K562 (cell line): ENCODE data around the gene ENO2. TPM values are rescaled to one million over a fixed set of nuclear protein-coding genes. Genes with fewer than 3 reads are reported as not detected.

ENCODE experiments used
- BCL6 ChIP-seq: fragments of 250-450 bp; sonication (Bioruptor Pico); IDR thresholded peaks from 2 replicates; pipeline ENCODE4 v1.4.0; 2020
- CHAMP1 ChIP-seq: fragments of 450-650 bp; IDR thresholded peaks from 2 replicates; pipeline ENCODE4 v1.6.1; 2016; ENCODE audit warnings: mild to moderate bottlenecking
- DIDO1 ChIP-seq: fragments of 450-650 bp; IDR thresholded peaks from 2 replicates; pipeline ENCODE4 v1.6.1; 2016; ENCODE audit warnings: low read depth, missing biosample characterization, missing genetic modification characterization
- DMBX1 ChIP-seq: fragments of 250-450 bp; sonication (Bioruptor Pico); IDR thresholded peaks from 2 replicates; pipeline ENCODE4 v1.8.0; 2022; ENCODE audit warnings: inconsistent platforms, mild to moderate bottlenecking, moderate library complexity, borderline replicate concordance
- GTF2E2 ChIP-seq: fragments of 200-800 bp; sonication (Bioruptor generic); IDR thresholded peaks from 2 replicates; pipeline ENCODE4 v1.6.1; 2016; ENCODE audit warnings: missing genetic modification characterization, missing compliant biosample characterization
- JUND ChIP-seq, 2 experiments: IDR thresholded peaks; 2 replicates in 1 of 2; 3 replicates in 1 of 2; pipeline ENCODE4 v1.6.1; 2011; ENCODE audit warnings: borderline replicate concordance in 2 of 2, low read depth in 2 of 2, low read length in 2 of 2, improper control_type of control experiment in 1 of 2, missing biosample characterization in 1 of 2, missing genetic modification characterization in 1 of 2, missing genetic modification reagents in 1 of 2
- KDM5B ChIP-seq: fragments of 200-600 bp; sonication (generic); IDR thresholded peaks from 2 replicates; pipeline ENCODE4 v1.6.1; 2012; ENCODE audit warnings: low read depth, mild to moderate bottlenecking, moderate library complexity, low read length, control low read depth, inconsistent platforms; ENCODE audit not compliant: insufficient replicate concordance
- MCM3 ChIP-seq: fragments of 450-650 bp; IDR thresholded peaks from 2 replicates; pipeline ENCODE4 v1.6.1; 2016
- MTA2 ChIP-seq: fragments of 450-650 bp; IDR thresholded peaks from 2 replicates; pipeline ENCODE4 v1.6.1; 2016; ENCODE audit warnings: low read depth
- NCOA6 ChIP-seq: fragments of 450-650 bp; IDR thresholded peaks from 2 replicates; pipeline ENCODE4 v1.6.1; 2017; ENCODE audit warnings: mild to moderate bottlenecking
- NR2C2 ChIP-seq, 2 experiments: fragments of 200-800 bp in 1 of 2; sonication (Bioruptor generic) in 1 of 2; sonication (generic) in 1 of 2; formaldehyde crosslinking in 1 of 2; IDR thresholded peaks; 2 replicates each; pipeline versions ENCODE4 v1.6.1 to v1.8.0; 2016 to 2022; ENCODE audit warnings: mild to moderate bottlenecking in 1 of 2, missing compliant biosample characterization in 1 of 2, missing genetic modification characterization in 1 of 2, missing genetic modification reagents in 1 of 2
- PCBP1 ChIP-seq: fragments of 200-400 bp; formaldehyde crosslinking; IDR thresholded peaks from 2 replicates; pipeline ENCODE4 v1.6.1; 2018; ENCODE audit warnings: mild to moderate bottlenecking, low read depth, low read length; ENCODE audit not compliant: poor library complexity, severe bottlenecking
- PHB ChIP-seq: fragments of 250-450 bp; sonication (Bioruptor Pico); IDR thresholded peaks from 2 replicates; pipeline ENCODE4 v1.5.0; 2021
- PRMT5 ChIP-seq: sonication (generic); formaldehyde crosslinking; IDR thresholded peaks from 2 replicates; pipeline ENCODE4 v1.5.0; 2020; ENCODE audit warnings: missing genetic modification reagents
- RBBP5 ChIP-seq: fragments of 200-600 bp; sonication (generic); IDR thresholded peaks from 2 replicates; pipeline ENCODE4 v1.6.1; 2012; ENCODE audit warnings: borderline replicate concordance, mild to moderate bottlenecking, low read length, control low read depth, inconsistent platforms; ENCODE audit not compliant: insufficient read depth, poor library complexity, severe bottlenecking
- RBM17 ChIP-seq: fragments of 200-400 bp; formaldehyde crosslinking; IDR thresholded peaks from 2 replicates; pipeline ENCODE4 v1.6.1; 2017; ENCODE audit warnings: low read depth, mild to moderate bottlenecking, low read length, borderline replicate concordance
- RUNX1 ChIP-seq: sonication (generic); IDR thresholded peaks from 2 replicates; pipeline ENCODE4 v1.6.1; 2016; ENCODE audit warnings: antibody characterized with exemption, low read depth
- SMC3 ChIP-seq: conservative IDR thresholded peaks from 2 replicates; pipeline ENCODE4 v1.6.1; 2011; ENCODE audit warnings: low read depth, low read length, improper control_type of control experiment; ENCODE audit not compliant: insufficient read depth
- ZFP36 ChIP-seq: fragments of 150-350 bp; IDR thresholded peaks from 2 replicates; pipeline ENCODE4 v1.6.1; 2018; ENCODE audit warnings: low read length, low read depth; ENCODE audit not compliant: partially characterized antibody
- ZNF184 ChIP-seq: sonication (generic); formaldehyde crosslinking; IDR thresholded peaks from 2 replicates; pipeline ENCODE4 v1.5.0; 2020; ENCODE audit warnings: missing genetic modification reagents
- ZNF76 ChIP-seq: fragments of 250-450 bp; sonication (Bioruptor Pico); IDR thresholded peaks from 2 replicates; pipeline ENCODE4 v1.4.0; 2020; ENCODE audit warnings: mild to moderate bottlenecking, moderate library complexity, borderline replicate concordance
- ZNF780A ChIP-seq: fragments of 250-450 bp; sonication (Bioruptor Pico); IDR thresholded peaks from 2 replicates; pipeline ENCODE4 v1.5.0; 2021; ENCODE audit warnings: mild to moderate bottlenecking
- polyA plus RNA-seq, 8 experiments: library from polyadenylated mRNA; depleted of rRNA in 4 of 8; stranded (reverse) in 5 of 8; unstranded in 3 of 8; fragments of >200 nt; fragmentation: Nextera tagmentation in 2 of 8; fragmentation: Illumina TruSeq in 1 of 8; extraction: Ambion mirVana in 2 of 8; extraction: Trizol in 1 of 8; gene quantifications; 2 replicates each; pipeline versions ENCODE4 v1.2.1 to v1.2.3, GENCODE V29; 2011 to 2014; ENCODE audit warnings: inconsistent platforms in 1 of 8, missing spikeins in 1 of 8
- total RNA-seq, 7 experiments: library from RNA; depleted of rRNA in 6 of 7; stranded (reverse); fragments of >200 nt in 6 of 7; fragmentation: Illumina TruSeq in 2 of 7; extraction: Trizol in 2 of 7; gene quantifications; 2 replicates each; pipeline versions ENCODE4 v1.2.1 to v1.2.3, GENCODE V29; 2011 to 2021; ENCODE audit warnings: low replicate concordance in 1 of 7
- TF ChIP-seq, protein P1 (sequence below): fragments of 450-650 bp; IDR thresholded peaks from 2 replicates; pipeline ENCODE4 v1.7.1; 2018; ENCODE audit warnings: mild to moderate bottlenecking, low read depth; ENCODE audit not compliant: partially characterized antibody
- TF ChIP-seq, protein P2 (sequence below): sonication (generic); formaldehyde crosslinking; IDR thresholded peaks from 2 replicates; pipeline ENCODE4 v1.9.0; 2022; ENCODE audit warnings: mild to moderate bottlenecking, missing genetic modification reagents

Gene ENO2
- total and polyA plus RNA-seq, 9 of the 15 experiments (the other 6 are each of a cell fraction or from before 2014, with no cell fraction given) = 10.9 to 43.3 (median 21.0) TPM

- TF ChIP-seq RBM17 (no peak), JUND (IDR thresholded peaks at IDR 0.05; ENCODE audit: borderline replicate concordance, low read depth, low read length) (no peak), JUND (tag; IDR thresholded peaks at IDR 0.05; ENCODE audit: borderline replicate concordance, low read depth, low read length) (no peak), CHAMP1 (no peak), GTF2E2 (tag) (no peak), KDM5B (peak; percentile 37), SMC3 (no peak), MTA2 (no peak), ZNF780A (CRISPR knock-in tag) (no peak), ZNF184 (no peak), ZFP36 (no peak), PRMT5 (CRISPR knock-in tag) (0 out of 2 replicates have a peak, but pooled peaks have one; percentile 11), NCOA6 (no peak), RUNX1 (no peak), DMBX1 (CRISPR knock-in tag) (no peak), BCL6 (CRISPR knock-in tag) (no peak), ZNF76 (CRISPR knock-in tag) (0 out of 2 replicates have a peak, but pooled peaks have one; percentile 36), PHB (CRISPR knock-in tag) (no peak), DIDO1 (tag) (no peak), PCBP1 (peak; percentile 82), MCM3 (no peak), RBBP5 (no peak), NR2C2 (CRISPR knock-in tag; IDR thresholded peaks at IDR 0.05) (peak; percentile 90), NR2C2 (tag; IDR thresholded peaks at IDR 0.05) (peak; percentile 93)
- TF ChIP-seq, protein P1, sequence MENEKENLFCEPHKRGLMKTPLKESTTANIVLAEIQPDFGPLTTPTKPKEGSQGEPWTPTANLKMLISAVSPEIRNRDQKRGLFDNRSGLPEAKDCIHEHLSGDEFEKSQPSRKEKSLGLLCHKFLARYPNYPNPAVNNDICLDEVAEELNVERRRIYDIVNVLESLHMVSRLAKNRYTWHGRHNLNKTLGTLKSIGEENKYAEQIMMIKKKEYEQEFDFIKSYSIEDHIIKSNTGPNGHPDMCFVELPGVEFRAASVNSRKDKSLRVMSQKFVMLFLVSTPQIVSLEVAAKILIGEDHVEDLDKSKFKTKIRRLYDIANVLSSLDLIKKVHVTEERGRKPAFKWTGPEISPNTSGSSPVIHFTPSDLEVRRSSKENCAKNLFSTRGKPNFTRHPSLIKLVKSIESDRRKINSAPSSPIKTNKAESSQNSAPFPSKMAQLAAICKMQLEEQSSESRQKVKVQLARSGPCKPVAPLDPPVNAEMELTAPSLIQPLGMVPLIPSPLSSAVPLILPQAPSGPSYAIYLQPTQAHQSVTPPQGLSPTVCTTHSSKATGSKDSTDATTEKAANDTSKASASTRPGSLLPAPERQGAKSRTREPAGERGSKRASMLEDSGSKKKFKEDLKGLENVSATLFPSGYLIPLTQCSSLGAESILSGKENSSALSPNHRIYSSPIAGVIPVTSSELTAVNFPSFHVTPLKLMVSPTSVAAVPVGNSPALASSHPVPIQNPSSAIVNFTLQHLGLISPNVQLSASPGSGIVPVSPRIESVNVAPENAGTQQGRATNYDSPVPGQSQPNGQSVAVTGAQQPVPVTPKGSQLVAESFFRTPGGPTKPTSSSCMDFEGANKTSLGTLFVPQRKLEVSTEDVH = no peak
- TF ChIP-seq, protein P2, sequence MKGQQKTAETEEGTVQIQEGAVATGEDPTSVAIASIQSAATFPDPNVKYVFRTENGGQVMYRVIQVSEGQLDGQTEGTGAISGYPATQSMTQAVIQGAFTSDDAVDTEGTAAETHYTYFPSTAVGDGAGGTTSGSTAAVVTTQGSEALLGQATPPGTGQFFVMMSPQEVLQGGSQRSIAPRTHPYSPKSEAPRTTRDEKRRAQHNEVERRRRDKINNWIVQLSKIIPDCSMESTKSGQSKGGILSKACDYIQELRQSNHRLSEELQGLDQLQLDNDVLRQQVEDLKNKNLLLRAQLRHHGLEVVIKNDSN (CRISPR knock-in tag) = no peak; the same call in 1 of the 2 replicates
These were observed 55.7 kb downstream of the ENO2 start (continued) for GRCh38 chr12:6970096-6970527.
